NCI-H748 (cell line): Measurements from ENCODE around the gene SLC15A3.

Source experiments
- DNase-seq: peaks from one replicate; lab custom pipeline; 2025; ENCODE audit not compliant: unreplicated experiment; lab: John Stamatoyannopoulos, UW

Gene SLC15A3

GRCh38 chr11:60951904-60952741 lies at the start of gene SLC15A3:
Gene SLC15A3 (minus strand): TSS chr11:60952176. CDS start chr11:60951551, 625 bp downstream.
- no peak for DNase-seq

GRCh38 chr11:61000426-61000825 lies 48.5 kb upstream of the SLC15A3 start:
- DNase-seq: no peak

- DNase-seq: no peak
These were observed 44.6 kb upstream of the SLC15A3 start for GRCh38 chr11:60996381-60997138.

- no peak for DNase-seq
These were observed 43.8 kb upstream of the SLC15A3 start for GRCh38 chr11:60995798-60996197.

- no peak for DNase-seq
These were observed 42.6 kb upstream of the SLC15A3 start for GRCh38 chr11:60994541-60995080.

- DNase-seq: no peak
These were observed 41.6 kb upstream of the SLC15A3 start for GRCh38 chr11:60993615-60994014.

GRCh38 chr11:60992842-60993409 lies 41.0 kb upstream of the SLC15A3 start:
- DNase-seq: no peak

GRCh38 chr11:60991457-60991856 lies 39.5 kb upstream of the SLC15A3 start:
- no peak for DNase-seq

- no peak for DNase-seq
These were observed 37.2 kb upstream of the SLC15A3 start for GRCh38 chr11:60989093-60989650.

- no peak for DNase-seq
These were observed 36.7 kb upstream of the SLC15A3 start for GRCh38 chr11:60988658-60989057.

- DNase-seq: no peak
These were observed 35.8 kb upstream of the SLC15A3 start for GRCh38 chr11:60987577-60988277.

- DNase-seq: no peak
These were observed 34.3 kb upstream of the SLC15A3 start for GRCh38 chr11:60985991-60986915.

GRCh38 chr11:60985501-60985900 lies 33.5 kb upstream of the SLC15A3 start:
- DNase-seq: no peak

GRCh38 chr11:60984636-60985035 lies 32.7 kb upstream of the SLC15A3 start:
- no peak for DNase-seq

GRCh38 chr11:60984149-60984548 lies 32.2 kb upstream of the SLC15A3 start:
- DNase-seq: no peak

GRCh38 chr11:60982184-60982583 lies 30.2 kb upstream of the SLC15A3 start:
- no peak for DNase-seq

- DNase-seq: no peak
These were observed 29.5 kb upstream of the SLC15A3 start for GRCh38 chr11:60981515-60981914.

- no peak for DNase-seq
These were observed 26.8 kb upstream of the SLC15A3 start for GRCh38 chr11:60978546-60979380.

- DNase-seq: no peak
These were observed 25.9 kb upstream of the SLC15A3 start for GRCh38 chr11:60977836-60978235.
